ENCODE measurements around the gene BCL2.

The BCL2 gene

GRCh38 chr18:63111671-63112402 is 207.7 kb downstream of the BCL2 start:
- DNase-seq (ENCODE audit: low spot score in 2 of 2) (no peak), ATAC-seq (ENCODE audit: low read depth) (no peak)
- Mint-ChIP-seq H3K9me3 (no peaks in the 10 kb centered on the region), H3K4me1 (peaks cover 14% of the 10 kb centered on the region), H3K36me3 (peaks cover 1% of the 10 kb centered on the region), H3K27me3 (no peaks in the 10 kb centered on the region), H3K4me3 (no peak overlapping the region), H3K27ac (no peak overlapping the region)

GRCh38 chr18:63109802-63110201 is 209.8 kb downstream of the BCL2 start:
- H3K4me1 Mint-ChIP-seq: peaks cover 21% of the 10 kb centered on the region
- no peak overlapping the region for H3K4me3 Mint-ChIP-seq
- H3K27me3 Mint-ChIP-seq: no peaks in the 10 kb centered on the region
- no peak overlapping the region for H3K27ac Mint-ChIP-seq
- H3K9me3 Mint-ChIP-seq: no peaks in the 10 kb centered on the region
- H3K36me3 Mint-ChIP-seq: peaks cover 1% of the 10 kb centered on the region
- DNase-seq (ENCODE audit: low spot score in 2 of 2) (no peak), ATAC-seq (ENCODE audit: low read depth) (no peak)

- no peak overlapping the region for H3K27ac Mint-ChIP-seq
- H3K4me3 Mint-ChIP-seq: no peak overlapping the region
- DNase-seq (ENCODE audit: low spot score in 2 of 2) (no peak), ATAC-seq (ENCODE audit: low read depth) (no peak)
- no peaks in the 10 kb centered on the region for H3K27me3 Mint-ChIP-seq
- peaks cover 21% of the 10 kb centered on the region for H3K4me1 Mint-ChIP-seq
- H3K36me3 Mint-ChIP-seq: peaks cover 1% of the 10 kb centered on the region
- no peaks in the 10 kb centered on the region for H3K9me3 Mint-ChIP-seq
Measured at GRCh38 chr18:63109022-63109421, 210.5 kb downstream of the BCL2 start.

- Mint-ChIP-seq H3K27me3 (peaks cover 9% of the 10 kb centered on the region), H3K9me3 (peaks cover 1% of the 10 kb centered on the region), H3K4me1 (peaks cover 29% of the 10 kb centered on the region), H3K36me3 (peaks cover 1% of the 10 kb centered on the region), H3K27ac (no peak overlapping the region), H3K4me3 (no peak overlapping the region)
- DNase-seq (ENCODE audit: low spot score in 2 of 2): no peak
- ATAC-seq (ENCODE audit: low read depth): no peak
Measured at GRCh38 chr18:63107931-63108330, 211.6 kb downstream of the BCL2 start.

- ATAC-seq (ENCODE audit: low read depth): no peak
- Mint-ChIP-seq H3K27me3 (peaks cover 9% of the 10 kb centered on the region), H3K9me3 (peaks cover 1% of the 10 kb centered on the region), H3K27ac (peak overlapping the region; percentile 25), H3K4me3 (peak overlapping the region; percentile 1), H3K4me1 (peaks cover 25% of the 10 kb centered on the region), H3K36me3 (peaks cover 1% of the 10 kb centered on the region)
- no peak for DNase-seq (ENCODE audit: low spot score in 2 of 2)
Measured at GRCh38 chr18:63107171-63107845, 212.3 kb downstream of the BCL2 start.

DNA sequence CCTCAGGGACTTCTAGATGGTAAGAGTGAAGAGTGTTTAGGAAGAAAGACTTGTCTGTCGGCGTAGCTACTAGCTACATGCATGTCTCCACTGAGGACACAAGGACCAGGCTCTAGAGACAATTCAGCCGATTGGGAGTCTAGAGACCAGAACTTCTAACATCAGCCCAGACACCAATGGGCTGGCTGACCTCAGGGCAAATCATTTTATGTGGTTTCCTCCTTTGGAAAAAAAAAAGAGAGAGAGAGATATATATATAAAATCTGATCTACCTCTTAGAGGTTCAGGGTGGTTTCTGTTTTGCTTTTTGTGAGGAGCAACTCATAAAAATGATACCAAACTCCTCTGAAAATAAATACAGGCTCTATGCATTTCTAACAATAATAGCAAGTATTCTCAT is 212.8 kb downstream of the BCL2 start:
- H3K4me3 Mint-ChIP-seq: peak overlapping the region; percentile 74

GRCh38 chr18:63105636-63106316 is 213.8 kb downstream of the BCL2 start:
- H3K9me3 Mint-ChIP-seq: peaks cover 1% of the 10 kb centered on the region
- H3K4me1 Mint-ChIP-seq: peaks cover 16% of the 10 kb centered on the region
- peak overlapping the region; percentile 74 for H3K4me3 Mint-ChIP-seq
- DNase-seq (ENCODE audit: low spot score in 2 of 2) (no peak), ATAC-seq (ENCODE audit: low read depth) (peak; percentile 89)
- H3K36me3 Mint-ChIP-seq: no peaks in the 10 kb centered on the region
- peaks cover 13% of the 10 kb centered on the region for H3K27me3 Mint-ChIP-seq
- H3K27ac Mint-ChIP-seq: peak overlapping the region; percentile 25

More for the DNA sequence above, 212.8 kb downstream of the BCL2 start:
- Mint-ChIP-seq H3K9me3 (peaks cover 1% of the 10 kb centered on the region), H3K27ac (peak overlapping the region; percentile 25), H3K27me3 (peaks cover 11% of the 10 kb centered on the region), H3K4me1 (peaks cover 19% of the 10 kb centered on the region), H3K36me3 (peaks cover 1% of the 10 kb centered on the region)
- DNase-seq (ENCODE audit: low spot score in 2 of 2) (no peak), ATAC-seq (ENCODE audit: low read depth) (peak; percentile 25)

DNA sequence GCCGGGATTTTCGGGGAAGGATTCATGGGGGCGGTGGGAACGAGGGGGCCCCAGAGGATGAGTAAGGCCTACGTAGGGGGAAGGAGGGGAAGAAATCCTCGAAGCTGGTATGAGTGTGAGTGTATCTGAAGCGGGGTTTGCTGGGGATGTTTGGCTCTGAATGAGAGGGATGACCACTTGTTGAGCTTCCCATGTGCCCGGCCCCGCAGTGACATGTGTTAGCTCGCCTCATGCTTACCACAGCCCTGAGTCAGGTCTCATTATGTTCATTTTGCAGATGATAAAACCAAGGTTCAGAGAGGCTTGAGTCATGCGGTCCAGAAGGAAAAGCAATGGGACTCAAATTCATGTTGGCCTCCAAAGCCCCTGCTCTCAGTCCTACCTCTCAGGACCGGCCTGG is 214.7 kb downstream of the BCL2 start:
- Mint-ChIP-seq H3K4me3 (no peak overlapping the region), H3K9me3 (peaks cover 1% of the 10 kb centered on the region), H3K4me1 (peaks cover 16% of the 10 kb centered on the region), H3K27ac (no peak overlapping the region), H3K36me3 (no peaks in the 10 kb centered on the region), H3K27me3 (peaks cover 16% of the 10 kb centered on the region)
- ATAC-seq (ENCODE audit: low read depth): no peak
- no peak for DNase-seq (ENCODE audit: low spot score in 2 of 2)

- no peaks in the 10 kb centered on the region for H3K36me3 Mint-ChIP-seq
- H3K9me3 Mint-ChIP-seq: peaks cover 1% of the 10 kb centered on the region
- peak overlapping the region; percentile 39 for H3K27ac Mint-ChIP-seq
- H3K4me3 Mint-ChIP-seq: no peak overlapping the region
- H3K27me3 Mint-ChIP-seq: peaks cover 16% of the 10 kb centered on the region
- ATAC-seq (ENCODE audit: low read depth) (no peak), DNase-seq (ENCODE audit: low spot score in 2 of 2) (no peak)
- peaks cover 20% of the 10 kb centered on the region for H3K4me1 Mint-ChIP-seq
Measured at GRCh38 chr18:63102941-63103744, 216.4 kb downstream of the BCL2 start.

DNA sequence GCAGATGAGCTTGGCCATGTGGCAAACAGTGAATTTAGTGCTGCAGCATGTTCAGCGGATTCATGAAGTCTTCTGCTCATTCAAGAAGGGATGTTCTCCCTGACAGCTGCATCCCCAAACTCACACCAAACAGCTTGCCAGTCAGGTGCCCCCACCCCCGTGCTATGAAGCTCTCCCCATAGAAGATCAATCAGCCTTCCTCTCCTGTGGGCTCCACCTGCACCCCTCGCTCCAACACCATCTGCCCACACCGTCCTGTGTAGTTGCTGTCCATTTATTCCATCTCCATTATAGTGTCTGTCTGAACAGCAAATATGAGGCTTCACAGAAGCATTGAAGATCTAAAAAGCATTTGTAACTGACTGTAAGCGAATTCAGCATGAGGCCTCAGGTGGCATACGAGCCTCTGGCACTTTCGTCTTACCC is 218.9 kb downstream of the BCL2 start:
- ATAC-seq (ENCODE audit: low read depth) (no peak), DNase-seq (ENCODE audit: low spot score in 2 of 2) (no peak)
- Mint-ChIP-seq H3K27ac (no peak overlapping the region), H3K4me1 (peaks cover 12% of the 10 kb centered on the region), H3K36me3 (no peaks in the 10 kb centered on the region), H3K9me3 (peaks cover 1% of the 10 kb centered on the region), H3K4me3 (no peak overlapping the region), H3K27me3 (peaks cover 16% of the 10 kb centered on the region)

DNA sequence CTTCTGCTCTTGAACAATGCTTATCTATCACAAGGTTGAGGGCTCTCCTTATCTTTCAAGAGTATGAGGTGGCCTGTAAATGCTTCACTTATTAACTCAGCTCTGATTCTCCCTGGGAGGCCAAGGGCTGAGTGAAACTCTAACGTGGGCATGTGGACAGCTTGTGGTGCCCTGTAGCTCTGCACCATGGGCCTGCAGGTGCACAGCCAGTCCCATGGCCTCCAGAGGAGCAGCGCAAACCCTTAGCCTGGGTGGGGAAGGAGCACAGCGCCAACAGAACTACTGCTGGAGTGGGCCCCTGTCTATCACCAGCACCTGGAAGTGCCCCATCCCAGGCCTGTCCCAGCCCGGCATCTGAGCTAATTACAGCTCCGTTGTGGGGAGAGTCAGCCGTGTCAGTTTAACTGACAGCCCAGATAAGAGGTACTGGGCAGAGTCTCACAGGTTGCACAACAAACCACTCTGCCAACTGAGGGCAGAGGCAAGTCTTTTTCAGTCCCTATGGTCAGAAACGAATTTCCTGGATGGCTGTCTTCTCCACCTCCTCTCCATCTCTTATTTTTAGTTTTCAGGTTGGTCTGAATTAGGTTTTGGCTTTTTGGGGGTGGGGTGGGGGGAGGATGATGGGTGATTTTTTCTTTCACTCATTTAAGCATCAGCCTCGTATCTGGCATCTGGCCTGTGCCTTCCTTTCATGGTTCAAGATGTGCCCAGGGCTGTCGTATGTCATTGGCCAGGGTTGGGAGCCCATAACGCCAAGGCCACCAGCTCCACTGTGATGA is 219.5 kb downstream of the BCL2 start:
- Mint-ChIP-seq H3K27me3 (peaks cover 16% of the 10 kb centered on the region), H3K36me3 (no peaks in the 10 kb centered on the region), H3K4me3 (no peak overlapping the region), H3K9me3 (peaks cover 1% of the 10 kb centered on the region), H3K27ac (no peak overlapping the region), H3K4me1 (peaks cover 12% of the 10 kb centered on the region)
- DNase-seq (ENCODE audit: low spot score in 2 of 2): no peak
- ATAC-seq (ENCODE audit: low read depth): no peak

GRCh38 chr18:63099091-63099840 is 220.3 kb downstream of the BCL2 start:
- Mint-ChIP-seq H3K27ac (no peak overlapping the region), H3K4me3 (no peak overlapping the region), H3K9me3 (peaks cover 1% of the 10 kb centered on the region), H3K27me3 (peaks cover 16% of the 10 kb centered on the region), H3K36me3 (no peaks in the 10 kb centered on the region), H3K4me1 (peaks cover 12% of the 10 kb centered on the region)
- DNase-seq (ENCODE audit: low spot score in 2 of 2) (no peak), ATAC-seq (ENCODE audit: low read depth) (no peak)
